ENCODE results near the gene CACNG7.

GRCh38 chr19:53978975-53979801, 70.1 kb downstream of the CACNG7 start:
- TF ChIP-seq RARB (CRISPR knock-in tag; IDR thresholded peaks at IDR 0.05), result no peak
- no peak for TF ChIP-seq ZC3H10 (CRISPR knock-in tag; IDR thresholded peaks at IDR 0.05)
- no peak for TF ChIP-seq SNAI2 (CRISPR knock-in tag; IDR thresholded peaks at IDR 0.05)
- TF ChIP-seq GLIS3 (CRISPR knock-in tag; IDR thresholded peaks at IDR 0.05), result peak; percentile 40; the same call in 1 of the 2 replicates
- TF ChIP-seq ESRRG (CRISPR knock-in tag; IDR thresholded peaks at IDR 0.05), result no peak
- TF ChIP-seq OSR1 (CRISPR knock-in tag; IDR thresholded peaks at IDR 0.05), result no peak
